GM18508 (cell line): Measurements from ENCODE around the gene WDR45B.

ENCODE experiments used
- ATAC-seq: cut with Tn5 transposase; IDR thresholded peaks from one replicate; pipeline ENCODE4 v1.9.1; 2021; ENCODE audit warnings: moderate number of reproducible peaks; ENCODE audit not compliant: insufficient read depth, unreplicated experiment

WDR45B gene

DNA sequence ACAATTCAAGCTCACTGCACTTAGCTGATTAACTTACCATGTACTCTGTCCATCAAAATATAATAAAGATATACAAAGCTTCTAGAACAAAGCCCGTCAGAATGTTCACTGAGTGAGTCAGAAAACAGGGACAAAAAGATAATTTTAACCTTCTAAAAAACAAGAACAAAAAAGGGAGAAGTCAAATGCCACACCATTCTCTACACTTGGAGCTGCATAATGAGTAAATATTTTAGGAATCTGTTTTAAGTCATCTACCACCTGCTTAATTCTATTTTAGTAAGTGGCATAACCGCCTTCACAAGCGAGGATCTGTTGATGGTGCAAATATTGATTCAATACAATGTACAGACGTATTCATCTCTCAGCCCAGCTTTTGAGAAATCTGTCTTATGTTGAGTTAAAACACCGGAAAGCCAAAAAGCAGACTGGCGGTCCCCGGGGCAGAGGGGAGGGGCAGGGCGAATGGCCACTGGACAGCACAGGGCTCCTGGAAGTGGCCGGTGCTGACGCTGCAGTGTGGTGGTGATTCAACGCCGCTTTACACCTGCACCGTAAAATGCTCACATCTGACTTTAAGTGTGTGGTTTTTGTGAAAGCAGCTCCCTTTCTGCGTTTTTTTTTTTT, 30.1 kb upstream of the WDR45B start:
- no peak for ATAC-seq

DNA sequence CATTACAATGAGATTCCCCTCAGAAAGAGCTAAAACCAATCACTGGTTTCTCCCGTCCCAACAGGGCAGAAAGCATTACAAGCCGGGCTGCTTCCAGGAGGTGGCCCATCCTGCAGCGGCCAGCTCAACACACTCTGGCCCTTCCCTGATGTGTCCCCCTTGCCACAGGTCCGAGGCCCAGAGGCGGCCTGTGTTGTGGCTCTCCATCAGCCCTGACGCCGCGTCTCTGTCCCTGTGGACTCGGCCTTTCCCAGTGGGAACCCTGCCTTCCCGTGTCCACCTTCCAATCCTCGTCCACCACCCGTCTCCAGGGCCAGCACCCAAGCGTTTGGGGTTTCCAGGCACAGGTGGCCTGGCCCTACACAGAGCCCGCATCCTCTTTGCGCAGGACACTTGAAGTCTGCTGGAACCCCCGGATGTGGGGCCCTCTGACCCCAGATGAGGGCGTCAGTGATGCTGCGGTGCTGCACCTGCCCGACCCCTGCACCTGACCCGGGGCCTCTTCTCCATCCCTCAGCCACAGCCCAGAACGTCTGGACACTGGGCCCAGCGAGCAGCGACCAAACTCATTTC, 29.2 kb upstream of the WDR45B start:
- ATAC-seq = no peak

DNA sequence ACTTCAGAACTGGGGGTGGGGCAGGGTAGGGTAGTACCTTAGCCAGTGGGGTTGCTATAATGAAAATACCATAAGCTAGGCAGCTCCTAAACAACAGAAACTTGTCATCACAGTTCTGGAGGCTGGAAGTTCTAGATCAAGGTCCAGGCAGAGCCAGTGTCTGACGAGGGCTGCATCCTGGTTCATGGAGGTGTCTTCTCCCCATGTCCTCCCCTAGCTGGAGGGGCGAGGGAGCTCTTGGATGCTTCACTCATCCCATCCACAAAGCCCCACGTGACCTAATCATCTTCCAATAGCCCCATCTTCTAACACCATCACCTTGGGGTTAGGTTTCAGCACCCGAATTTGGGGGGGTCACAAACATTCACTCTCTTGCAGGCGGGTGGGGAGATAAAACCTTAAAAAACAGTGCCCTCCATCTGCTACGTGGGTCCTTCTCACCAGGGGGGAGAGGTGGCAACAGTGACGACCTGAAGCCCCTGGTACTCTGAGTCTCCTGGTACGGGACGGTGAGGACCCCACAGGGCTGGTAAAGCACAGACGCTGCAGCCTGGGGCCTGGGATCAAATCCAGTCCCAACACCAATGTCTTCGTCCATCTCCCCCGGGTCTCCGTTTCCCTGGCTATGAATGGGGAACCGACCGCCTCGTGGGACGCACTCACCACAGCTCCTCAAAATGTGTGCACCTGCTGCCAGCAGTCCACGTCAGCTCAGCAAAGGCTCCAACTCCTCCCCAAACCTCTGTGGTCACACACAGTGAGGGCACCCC, 27.4 kb upstream of the WDR45B start:
- no peak for ATAC-seq

DNA sequence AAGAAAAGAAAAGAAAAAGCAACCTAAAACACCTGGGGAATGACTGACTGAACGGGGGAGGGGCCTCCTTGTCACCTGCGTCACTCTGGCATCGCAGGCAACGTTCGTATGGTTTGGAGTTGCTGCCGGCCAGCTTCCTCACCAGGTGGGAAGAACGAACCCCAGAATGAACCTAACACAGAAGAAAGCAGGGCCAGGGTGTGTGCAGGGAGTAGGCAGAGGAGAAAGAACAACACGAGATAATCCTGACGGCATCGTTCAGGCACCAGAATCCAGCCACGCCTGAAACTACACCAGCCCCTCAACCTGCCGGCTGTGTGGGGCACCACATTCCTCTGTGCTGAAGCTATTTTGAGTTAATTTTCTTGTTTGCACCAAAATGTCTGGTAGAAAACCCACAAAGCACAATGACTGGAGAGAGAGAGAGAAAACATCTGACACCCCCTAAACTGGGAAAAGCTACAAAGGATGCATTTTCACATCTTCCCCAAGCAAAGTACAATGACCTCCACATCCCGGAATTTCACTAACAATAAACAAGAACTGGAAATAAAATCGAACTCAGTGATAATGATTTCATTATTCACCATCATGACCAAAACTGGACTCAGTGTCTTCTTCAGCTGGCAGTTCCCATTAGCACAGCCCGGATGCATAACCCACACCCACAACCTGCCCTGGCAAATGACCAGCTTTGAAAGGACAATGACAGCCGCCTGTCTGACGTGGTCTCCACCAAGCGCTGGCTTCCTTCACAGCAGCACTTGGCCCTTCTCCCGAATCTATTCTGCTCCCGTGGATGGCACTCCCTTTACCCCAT, 26.6 kb upstream of the WDR45B start:
- ATAC-seq = no peak

DNA sequence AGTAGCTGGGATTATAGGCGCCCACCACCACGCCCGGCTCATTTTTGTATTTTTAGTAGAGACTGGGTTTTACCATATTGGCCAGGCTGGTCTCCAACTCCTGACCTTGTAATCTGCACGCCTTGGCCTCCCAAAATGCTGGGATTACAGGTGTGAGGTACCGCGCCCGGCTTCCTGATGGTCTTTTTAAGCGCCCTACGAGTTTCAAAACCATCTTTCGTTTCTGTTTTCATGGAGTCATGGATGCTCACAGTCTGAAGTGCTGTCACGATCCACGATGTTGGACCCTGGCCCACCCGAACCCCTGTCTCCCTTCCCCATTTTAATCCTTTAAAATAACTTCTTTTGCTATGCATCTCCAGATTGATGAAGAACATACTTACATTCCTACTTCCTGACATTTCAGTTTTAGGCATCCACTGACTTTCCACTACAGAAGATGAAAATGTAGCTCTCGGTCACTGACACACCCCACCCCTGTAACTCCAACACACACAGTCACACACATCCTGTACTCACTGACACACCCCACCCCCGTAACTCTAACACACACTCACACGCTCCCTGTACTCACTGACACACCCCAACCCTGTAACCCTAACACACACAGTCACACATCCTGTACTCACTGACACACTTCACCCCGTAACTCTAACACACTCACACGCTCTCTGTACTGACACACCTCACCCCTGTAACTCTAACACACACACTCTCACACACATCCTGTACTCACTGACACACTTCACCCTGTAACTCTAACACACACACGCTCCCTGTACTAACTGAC, 22.6 kb upstream of the WDR45B start:
- ATAC-seq = no peak

DNA sequence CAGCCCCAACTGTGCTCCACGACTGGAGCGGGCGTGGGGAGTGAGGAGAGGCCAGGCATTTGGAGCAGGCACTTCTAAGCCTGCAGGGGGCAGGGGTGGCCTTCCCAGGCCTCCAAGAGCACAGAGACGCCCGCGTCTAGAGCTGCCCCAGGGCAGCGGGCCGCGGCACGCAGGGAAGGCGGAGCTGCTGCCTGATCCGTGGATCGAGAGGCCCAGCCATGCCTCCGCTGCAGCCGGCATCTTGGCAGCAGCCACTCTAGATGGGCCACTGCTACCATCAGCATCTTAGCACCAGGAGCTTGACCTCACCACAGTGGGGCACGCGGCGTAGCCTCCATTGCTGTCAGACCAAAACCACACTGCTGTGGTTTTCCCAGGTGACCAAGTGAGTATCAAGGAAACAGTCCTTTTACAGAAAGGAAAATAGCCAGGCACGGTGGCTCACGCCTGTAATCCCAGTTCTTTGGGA, 20.4 kb upstream of the WDR45B start:
- ATAC-seq = no peak

DNA sequence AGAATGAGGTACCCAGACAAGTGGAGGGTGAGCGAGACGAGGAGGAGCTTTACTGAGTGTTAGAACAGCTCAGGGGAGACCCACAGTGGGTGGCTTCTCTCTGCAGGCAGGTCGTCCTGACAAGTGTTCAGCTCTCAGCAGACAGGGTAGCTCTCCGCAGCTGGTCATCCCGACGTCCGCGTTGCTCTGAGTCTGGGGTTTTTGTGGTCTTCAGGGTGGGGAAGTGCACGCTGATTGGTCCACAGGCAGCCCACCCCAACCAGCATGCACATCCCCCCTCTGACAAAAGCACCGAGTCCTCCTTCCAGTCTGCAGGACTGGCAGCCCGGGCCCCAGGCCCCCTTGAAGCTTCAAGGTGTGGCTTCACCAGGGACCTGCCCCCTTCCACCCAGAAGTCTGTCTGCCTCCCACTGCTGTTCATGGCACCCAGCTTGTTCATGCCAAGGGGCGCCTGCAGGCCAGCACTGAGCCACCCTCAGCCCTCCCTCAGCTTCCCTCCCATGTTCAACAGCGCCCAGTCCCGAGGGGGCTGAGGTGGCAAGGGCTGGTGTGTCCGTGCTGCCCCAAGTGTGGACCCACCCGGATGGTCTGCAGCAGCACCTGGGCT, 19.9 kb upstream of the WDR45B start:
- no peak for ATAC-seq

DNA sequence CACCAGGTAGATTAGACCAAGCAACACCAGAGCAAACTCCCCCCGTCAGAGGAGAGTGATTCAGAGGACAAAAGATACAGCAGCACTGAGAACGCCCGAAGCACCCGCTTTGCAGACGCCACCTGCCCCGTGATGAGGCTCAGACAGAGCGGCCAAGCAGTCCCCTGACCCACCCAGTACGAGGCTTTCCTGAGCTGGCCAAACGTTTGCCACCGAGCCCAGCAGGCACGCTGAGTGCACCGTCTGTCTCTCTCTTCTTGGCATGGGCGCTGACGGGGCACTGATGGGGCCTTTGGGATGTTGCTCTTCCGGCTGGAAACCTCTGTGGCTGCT, 19.4 kb upstream of the WDR45B start:
- no peak for ATAC-seq

DNA sequence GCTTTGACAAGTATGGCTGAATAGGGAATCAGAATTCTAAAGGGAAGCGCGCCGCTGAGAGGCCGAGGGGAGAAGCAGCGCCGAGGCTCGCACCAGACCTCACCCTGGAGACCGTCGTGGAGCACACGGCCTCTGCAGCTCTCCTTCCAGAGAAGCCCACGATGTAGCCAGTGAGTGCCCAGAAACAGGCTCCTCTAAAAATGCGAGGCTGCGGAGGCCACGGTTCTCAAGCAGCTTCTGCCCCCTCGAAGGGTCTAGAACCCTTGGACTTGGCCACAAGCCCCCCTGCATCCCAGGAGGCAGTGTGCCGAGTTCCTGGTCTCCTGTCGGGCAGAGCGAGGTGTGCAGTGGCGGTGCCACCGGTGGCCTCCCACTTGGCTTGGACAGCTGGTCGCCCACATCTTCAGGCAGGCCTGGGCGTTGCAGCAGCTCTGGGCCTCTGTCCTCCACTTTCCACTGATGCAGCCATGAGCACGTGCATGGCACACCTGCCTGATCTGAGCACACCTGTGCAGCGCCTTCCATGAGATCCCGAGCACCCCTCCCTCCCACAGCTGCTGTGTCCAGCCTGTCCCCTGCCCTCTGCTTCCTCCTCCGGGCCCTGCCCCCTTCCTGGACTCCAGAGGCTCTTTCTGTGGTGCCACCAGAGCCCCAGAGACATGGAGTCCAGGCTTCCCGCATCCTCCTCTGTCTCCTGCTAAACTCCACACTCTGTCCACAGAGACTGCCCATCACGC, 18.9 kb upstream of the WDR45B start:
- ATAC-seq = no peak

DNA sequence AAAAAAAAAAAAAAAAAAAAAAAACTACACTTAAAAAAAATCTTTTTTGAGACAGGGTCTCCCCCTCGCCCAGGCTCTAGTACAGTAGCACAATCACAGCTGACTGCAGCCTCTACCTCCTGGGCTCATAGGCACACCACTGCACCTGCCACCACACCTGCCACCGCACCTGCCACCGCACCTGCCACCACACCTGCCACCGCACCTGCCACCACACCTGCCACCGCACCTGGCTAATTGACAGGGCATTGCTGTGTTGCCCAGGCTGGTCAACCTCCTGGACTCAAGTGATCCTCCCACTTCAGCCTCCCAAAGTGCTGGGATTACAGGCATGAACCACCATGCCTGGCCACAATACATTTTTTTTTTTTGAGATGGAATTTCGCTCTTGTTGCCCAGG, 17.6 kb upstream of the WDR45B start:
- no peak for ATAC-seq

DNA sequence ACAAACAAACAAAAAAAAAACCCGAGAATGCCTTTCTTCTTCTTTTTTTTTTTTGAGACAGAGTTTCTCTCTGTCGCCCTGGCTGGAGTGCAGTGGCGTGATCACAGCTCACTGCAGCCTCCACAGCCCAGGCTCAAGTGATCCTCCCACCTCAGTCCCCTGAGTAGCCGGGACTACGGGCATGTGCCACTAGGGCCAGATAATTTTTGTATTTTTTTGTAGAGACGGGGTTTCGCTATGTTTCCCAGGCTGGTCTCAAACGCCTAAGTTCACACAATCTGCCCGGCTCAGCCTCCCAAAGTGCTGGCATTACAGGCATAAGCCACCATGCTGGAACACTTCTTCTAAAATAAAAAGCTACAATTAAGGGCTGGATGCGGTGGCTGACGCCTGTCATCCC, 17.0 kb upstream of the WDR45B start:
- no peak for ATAC-seq

DNA sequence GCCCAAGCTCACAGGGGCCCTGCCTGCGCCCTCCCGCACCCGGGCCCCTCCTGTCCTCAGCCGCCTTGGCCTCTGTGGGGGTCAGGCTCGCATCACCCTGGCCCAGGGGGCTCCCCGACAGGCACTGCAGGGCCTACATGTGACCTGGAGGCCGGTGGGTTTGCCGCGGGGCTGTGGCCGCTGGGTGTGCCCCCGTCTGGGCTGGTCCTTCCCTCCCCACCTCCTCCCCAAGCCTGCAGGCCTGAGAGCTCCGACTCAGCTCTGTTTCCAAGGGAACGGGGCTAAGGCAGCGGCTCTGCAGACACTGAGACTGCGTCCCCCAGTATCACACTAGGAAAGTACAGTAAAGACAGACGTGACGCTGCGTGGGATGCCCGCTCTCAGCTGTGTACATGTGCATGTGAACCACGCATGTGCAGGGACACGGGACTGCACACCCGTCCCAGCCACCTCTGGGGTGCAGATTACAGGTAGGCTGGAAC, 16.5 kb upstream of the WDR45B start:
- ATAC-seq = no peak

DNA sequence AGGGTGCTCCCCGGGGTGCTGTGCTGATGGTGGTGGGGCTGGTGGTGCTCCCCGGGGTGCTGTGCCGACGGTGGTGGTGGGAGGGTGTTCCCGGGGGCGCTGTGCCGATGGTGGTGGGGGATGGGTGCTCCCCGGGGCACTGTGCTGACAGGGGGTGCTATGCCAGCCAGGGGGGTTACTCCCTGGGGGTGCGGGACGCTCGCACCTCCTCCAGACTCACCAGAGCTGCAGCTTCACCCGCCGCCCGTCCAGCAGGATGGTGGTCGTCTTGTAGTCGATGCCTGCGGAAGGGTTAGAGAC, 16.0 kb upstream of the WDR45B start:
- ATAC-seq = no peak

DNA sequence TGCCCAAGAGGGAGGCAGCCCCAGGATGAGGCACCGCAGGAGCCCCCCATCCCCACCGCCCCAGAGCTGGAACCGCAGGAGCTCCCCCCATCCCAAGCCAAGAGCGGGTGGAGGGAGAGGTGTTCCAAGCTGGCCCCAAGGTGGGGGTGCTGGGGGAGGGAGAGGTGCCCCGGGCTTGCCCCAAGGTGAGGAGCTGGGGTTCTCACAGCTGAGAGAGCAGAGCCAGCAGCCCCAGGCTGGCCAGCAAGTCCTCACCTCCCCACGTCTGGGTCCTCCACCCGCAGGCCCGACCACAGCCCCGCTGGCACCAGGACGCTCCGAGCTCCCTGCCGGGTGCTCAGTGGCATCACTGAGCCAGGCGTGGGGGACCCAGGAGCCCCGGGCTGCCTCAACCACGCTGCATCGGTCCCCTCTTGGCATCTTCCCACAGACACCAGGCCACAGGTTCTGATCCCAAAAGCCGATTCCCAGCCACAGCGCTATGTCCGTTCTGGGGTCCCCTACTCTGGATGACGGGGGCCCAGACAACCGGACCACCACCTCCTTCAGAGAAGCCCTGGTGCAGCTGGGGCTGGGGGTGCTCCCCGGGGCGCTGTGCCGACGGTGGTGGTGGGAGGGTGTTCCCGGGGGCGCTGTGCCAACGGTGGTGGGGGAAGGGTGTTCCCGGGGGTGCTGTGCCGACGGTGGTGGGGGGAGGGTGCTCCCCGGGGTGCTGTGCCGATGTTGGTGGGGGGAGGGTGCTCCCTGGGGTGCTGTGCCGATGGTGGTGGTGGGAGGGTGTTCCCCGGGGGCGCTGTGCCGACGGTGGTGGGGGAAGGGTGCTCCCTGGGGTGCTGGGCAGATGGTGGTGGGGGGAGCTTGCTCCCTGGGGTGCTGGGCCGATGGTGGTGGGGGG, 15.4 kb upstream of the WDR45B start:
- ATAC-seq = no peak

DNA sequence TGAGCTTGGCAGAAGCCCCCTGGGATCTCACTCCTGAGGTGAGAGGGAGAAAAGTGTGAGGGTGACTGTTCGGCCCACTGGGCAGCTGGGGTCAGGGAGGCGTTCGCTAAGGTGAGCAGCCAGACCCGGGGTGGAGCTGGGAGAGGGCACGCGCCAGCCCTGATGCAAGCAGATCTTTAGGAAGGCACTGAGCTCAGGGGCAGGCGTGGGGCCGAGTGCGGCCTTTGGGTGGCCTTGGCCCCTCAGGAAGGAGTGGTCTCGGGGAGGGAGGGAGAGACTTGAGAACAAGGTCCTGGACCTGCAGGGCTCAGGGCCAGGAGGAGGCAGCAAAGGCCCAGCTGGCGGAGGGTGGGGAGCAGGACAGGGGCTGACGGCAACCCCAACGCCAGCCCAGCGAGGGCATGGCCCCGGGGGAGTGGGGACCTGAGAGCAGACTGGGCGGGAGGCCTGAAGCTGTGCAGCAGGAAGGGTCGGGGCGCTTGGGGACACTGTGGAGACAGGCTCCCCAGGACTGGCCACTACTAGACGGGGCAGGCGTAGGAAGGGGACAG, 14.5 kb upstream of the WDR45B start:
- ATAC-seq = no peak

DNA sequence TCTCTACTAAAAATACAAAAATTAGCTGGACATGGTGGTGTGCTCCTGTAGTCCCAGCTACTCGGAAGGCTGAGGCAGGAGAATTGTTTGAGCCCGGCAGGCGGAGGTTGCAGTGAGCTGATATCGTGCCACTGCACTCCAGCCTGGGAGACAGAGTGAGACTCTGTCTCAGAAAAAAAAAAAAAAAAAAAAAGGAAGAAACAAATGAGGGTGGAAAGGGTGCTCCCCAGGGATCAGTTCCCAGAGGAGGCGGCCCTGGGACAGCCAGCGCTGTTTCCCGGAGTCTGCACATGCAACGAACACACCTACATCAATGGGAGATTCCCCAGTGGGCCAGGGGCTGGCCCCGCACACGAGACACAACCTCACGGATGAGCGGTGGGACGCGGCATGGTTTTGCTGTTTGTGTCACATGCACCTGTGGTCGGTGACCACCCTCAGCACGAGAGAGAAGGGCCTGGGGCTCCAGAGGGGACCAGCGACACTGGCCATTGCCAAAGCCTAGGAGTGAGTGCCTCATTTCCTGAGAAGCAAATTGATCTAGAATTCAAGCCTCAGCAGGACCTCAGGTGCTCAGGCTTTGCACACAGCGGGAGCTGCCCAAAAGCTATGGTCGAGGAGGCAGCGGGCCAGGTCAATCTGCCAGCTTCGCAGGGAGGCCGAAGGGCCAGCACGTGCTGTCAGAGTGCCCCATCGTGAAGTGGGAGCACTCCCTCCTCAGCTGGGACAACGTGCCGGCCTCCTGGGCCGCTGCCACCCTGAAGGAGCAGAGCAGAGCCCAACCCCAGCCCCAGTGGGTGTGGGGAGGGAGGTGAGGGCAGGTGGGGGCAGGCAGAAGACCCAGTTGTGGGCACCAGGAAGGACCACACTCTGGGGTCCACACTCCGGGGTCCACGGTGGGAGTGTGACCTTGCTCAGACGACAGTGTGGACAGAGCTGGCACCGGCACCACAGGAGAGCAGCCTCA, 13.8 kb upstream of the WDR45B start:
- ATAC-seq = no peak

DNA sequence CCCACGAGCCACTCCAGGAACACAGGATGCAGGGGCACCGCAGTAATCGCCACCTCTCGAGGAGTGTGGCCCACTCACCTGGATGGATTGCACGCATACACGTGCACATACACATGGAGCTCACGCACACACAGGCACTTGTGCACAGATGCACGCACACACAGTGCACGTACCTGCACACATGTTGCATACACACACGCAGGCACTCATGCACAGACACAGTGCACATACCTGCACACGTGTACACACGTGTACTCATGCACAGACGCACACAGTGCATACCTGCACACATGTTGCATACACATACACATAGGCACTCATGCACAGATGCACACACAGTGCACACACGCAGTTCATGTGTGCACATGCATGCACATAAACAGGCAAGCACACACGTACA, 11.6 kb upstream of the WDR45B start:
- no peak for ATAC-seq
